ENCODE results near the gene C2CD4D. TPM values are rescaled to one million over a fixed set of nuclear protein-coding genes. Genes with fewer than 3 reads are reported as not detected.

Gene C2CD4D
- total RNA-seq, result not detected in 2 replicates

GRCh38 chr1:151839457-151840403 lies at the start of gene C2CD4D:
C2CD4D (minus strand) TSS chr1:151839820; CDS start chr1:151838989, 831 bp downstream.

GRCh38 chr1:151853411-151853943 lies 13.9 kb upstream of the C2CD4D start, which contains the start of gene THEM5:
THEM5 (minus strand) TSS chr1:151853712; CDS start chr1:151853565, 147 bp downstream.

GRCh38 chr1:151831605-151832004 lies 8.0 kb downstream of the C2CD4D start, which contains the start of gene RORC:
RORC (minus strand) TSS chr1:151831802; CDS start chr1:151831764, 38 bp downstream.

GRCh38 chr1:151805066-151805820 lies 34.4 kb downstream of the C2CD4D start, which contains the start of gene LINGO4:
LINGO4 (minus strand) TSS chr1:151805419; CDS start chr1:151802704, 2,715 bp downstream.

GRCh38 chr1:151790071-151790939 lies 49.3 kb downstream of the C2CD4D start, which contains the start of gene TDRKH:
TDRKH (minus strand) TSS chr1:151790500; CDS start chr1:151783022, 7,478 bp downstream.

Small RNAs within 50 kb of the gene (small RNA-seq; reads per million reads assigned to genes)
- not detected for gene RF00019

Other genes starting within 250 kb of the C2CD4D start
- gene SNX27, start 227.8 kb downstream of the C2CD4D start, total RNA-seq, result 27.3 and 28.7 TPM in 2 replicates
- gene CELF3, start 123.0 kb downstream of the C2CD4D start, total RNA-seq, result not detected in 2 replicates
- gene RIIAD1, start 118.3 kb downstream of the C2CD4D start, total RNA-seq, result not detected in 2 replicates
- 55.8 and 56.3 TPM in 2 replicates for gene MRPL9, start 76.3 kb downstream of the C2CD4D start, total RNA-seq
- 1.9 TPM in 2 replicates for gene TDRKH, start 49.3 kb downstream of the C2CD4D start, total RNA-seq
- not detected in 2 replicates for gene LINGO4, start 34.4 kb downstream of the C2CD4D start, total RNA-seq
- gene RORC, start 8.0 kb downstream of the C2CD4D start, total RNA-seq, result 0.12 TPM in 1 of 2 replicates, not detected in the other
- gene THEM5, start 13.9 kb upstream of the C2CD4D start, total RNA-seq, result not detected in 2 replicates
- gene THEM4, start 69.7 kb upstream of the C2CD4D start, total RNA-seq, result 11.4 and 11.7 TPM in 2 replicates
- gene S100A10, start 154.0 kb upstream of the C2CD4D start, total RNA-seq, result 54.0 and 87.7 TPM in 2 replicates
- 138 and 180 TPM in 2 replicates for gene S100A11, start 197.2 kb upstream of the C2CD4D start, total RNA-seq
- gene TCHHL1, start 249.2 kb upstream of the C2CD4D start, total RNA-seq, result not detected in 2 replicates

All from hair follicle dermal papilla cell (primary cell).